GM12878 (cell line): Measurements from ENCODE around the gene HOTAIR. TPM values are rescaled to one million over a fixed set of nuclear protein-coding genes. Genes with fewer than 3 reads are reported as not detected.

Source experiments
- ATAC-seq: fragments of 200-7000 bp; cut with Tn5 transposase; 3 replicates; pipeline ENCODE4 v1.9.1; 2020; ENCODE audit warnings: mild to moderate bottlenecking, moderate library complexity
- BruUV-seq: library from RNA; stranded (reverse); fragments of 400-500 nt; replicated peaks from 2 replicates; lab custom pipeline; 2021; lab: Mats Ljungman, UMichigan
- CTCF ChIA-PET: fragments of 300-600 bp; sonication (Branson Sonifier 250); formaldehyde crosslinking; extraction: SDS; loops from one replicate; lab custom pipeline; 2021; ENCODE audit warnings: inconsistent platforms; lab: Yijun Ruan, JAX
- POLR2A ChIA-PET: fragments of 350-600 bp; formaldehyde crosslinking; extraction: SDS; loops from one replicate; lab custom pipeline; 2021; ENCODE audit warnings: inconsistent platforms; lab: Charles Lee
- RAD21 ChIA-PET: fragments of 300-600 bp; sonication (Branson Sonifier 250); formaldehyde crosslinking; loops from one replicate; lab custom pipeline; 2023; ENCODE audit warnings: antibody characterized with exemption; ENCODE audit not compliant: unreplicated experiment; lab: Charles Lee
- SMC1A ChIA-PET: fragments of 300-600 bp; sonication (Branson Sonifier 250); formaldehyde crosslinking; loops from one replicate; lab custom pipeline; 2023; ENCODE audit not compliant: unreplicated experiment, uncharacterized antibody; lab: Charles Lee
- DNase-seq: peaks from one replicate; pipeline ENCODE4 v3.0.0-alpha.2; 2011; ENCODE audit warnings: low read depth, low spot score
- FAIRE-seq: peaks from 3 replicates; lab custom pipeline; 2011; peaks lifted over from hg19 to GRCh38; lab: Jason Lieb, UNC
- H2AFZ ChIP-seq: 2 replicates; pipeline ENCODE4 v1.6.0; 2011; ENCODE audit warnings: low read depth, low read length, control low read depth; ENCODE audit not compliant: control insufficient read depth
- H3K27ac ChIP-seq: 2 replicates; pipeline ENCODE4 v1.5.1; 2011; ENCODE audit warnings: control low read depth; ENCODE audit not compliant: control insufficient read depth, insufficient read depth
- H3K27me3 ChIP-seq, 2 experiments: replicated peaks in 1 of 2; 2 replicates each; pipeline versions ENCODE4 v1.6.0 to v1.6.1; 2011; ENCODE audit warnings: low read length in 1 of 2; ENCODE audit not compliant: control insufficient read depth in 2 of 2, insufficient read depth in 2 of 2
- H3K36me3 ChIP-seq, 2 experiments: 2 replicates each; pipeline ENCODE4 v1.5.1; 2011; ENCODE audit warnings: low read length in 1 of 2; ENCODE audit not compliant: control insufficient read depth in 2 of 2, insufficient read depth in 2 of 2
- H3K4me1 ChIP-seq: 2 replicates; pipeline ENCODE4 v1.6.1; 2011; ENCODE audit warnings: mild to moderate bottlenecking, low read length, moderate library complexity, mixed read lengths; ENCODE audit not compliant: control insufficient read depth, insufficient read depth
- H3K4me2 ChIP-seq: 2 replicates; pipeline ENCODE4 v1.6.0; 2011; ENCODE audit warnings: control low read depth; ENCODE audit not compliant: control insufficient read depth, insufficient read depth
- H3K4me3 ChIP-seq: fragments of 200-600 bp; sonication (generic); 2 replicates; pipeline ENCODE4 v1.5.1; 2016
- H3K79me2 ChIP-seq: 2 replicates; pipeline ENCODE4 v1.6.0; 2011; ENCODE audit warnings: low read length; ENCODE audit not compliant: control insufficient read depth, insufficient read depth
- H3K9ac ChIP-seq: 2 replicates; pipeline ENCODE4 v1.8.0; 2011; ENCODE audit warnings: low read length, control low read depth, mixed read lengths; ENCODE audit not compliant: control insufficient read depth, insufficient read depth
- H3K9me3 ChIP-seq: replicated peaks from 3 replicates; pipeline ENCODE4 v1.5.1; 2011; ENCODE audit warnings: mild to moderate bottlenecking, low read length; ENCODE audit not compliant: control insufficient read depth, insufficient read depth
- H4K20me1 ChIP-seq: 2 replicates; pipeline ENCODE4 v1.6.0; 2011; ENCODE audit not compliant: control insufficient read depth, insufficient read depth
- ATF7 ChIP-seq: fragments of 450-650 bp; IDR thresholded peaks from 2 replicates; pipeline ENCODE4 v1.6.1; 2016; ENCODE audit warnings: low read depth, mild to moderate bottlenecking
- CBFB ChIP-seq: IDR thresholded peaks from 2 replicates; pipeline ENCODE4 v1.6.1; 2016; ENCODE audit warnings: antibody characterized with exemption, low read depth
- FOS ChIP-seq: IDR thresholded peaks from 3 replicates; pipeline ENCODE4 v1.6.1; 2011; ENCODE audit warnings: borderline replicate concordance; ENCODE audit not compliant: insufficient read length; ENCODE audit errors: extremely low read depth
- IKZF1 ChIP-seq: fragments of 450-650 bp; conservative IDR thresholded peaks from 2 replicates; pipeline ENCODE4 v1.6.1; 2017; ENCODE audit warnings: antibody characterized with exemption, mild to moderate bottlenecking
- IRF4 ChIP-seq: IDR thresholded peaks from 2 replicates; pipeline ENCODE4 v1.6.1; 2011; ENCODE audit warnings: low read depth, low read length
- MTA3 ChIP-seq: IDR thresholded peaks from 2 replicates; pipeline ENCODE4 v1.6.1; 2012; ENCODE audit warnings: low read length, inconsistent platforms, borderline replicate concordance
- POLR2AphosphoS5 ChIP-seq: IDR thresholded peaks from 2 replicates; pipeline ENCODE4 v1.6.1; 2011; ENCODE audit warnings: mild to moderate bottlenecking, low read length, inconsistent platforms
- RFX5 ChIP-seq: IDR thresholded peaks from 2 replicates; pipeline ENCODE4 v1.6.1; 2011; ENCODE audit warnings: low read depth, low read length, improper control_type of control experiment
- SMC3 ChIP-seq: IDR thresholded peaks from 2 replicates; pipeline ENCODE4 v1.6.1; 2011; ENCODE audit warnings: low read length, improper control_type of control experiment, borderline replicate concordance
- STAT3 ChIP-seq: IDR thresholded peaks from 2 replicates; pipeline ENCODE4 v1.6.1; 2011; ENCODE audit warnings: low read depth, low read length, improper control_type of control experiment
- TARDBP ChIP-seq: IDR thresholded peaks from 2 replicates; pipeline ENCODE4 v1.6.1; 2016; ENCODE audit warnings: borderline replicate concordance
- ZNF24 ChIP-seq: fragments of 450-650 bp; IDR thresholded peaks from 2 replicates; pipeline ENCODE4 v1.6.1; 2017; ENCODE audit warnings: antibody characterized with exemption, mild to moderate bottlenecking
- WGBS: methylation state at CpG from one replicate; pipeline ENCODE4 v1.1.6; 2016; ENCODE audit warnings: low lambda C conversion rate; ENCODE audit not compliant: insufficient replicate concordance, insufficient coverage; ENCODE audit errors: missing lambda C conversion rate; 5-methylcytosine and 5-hydroxymethylcytosine counted together
- in situ Hi-C: fragments of 300-500 bp; cut with MboI; formaldehyde crosslinking; loops from 9 replicates; pipeline ENCODE4 v1.14.3; 2018; ENCODE audit warnings: mixed read lengths
- intact Hi-C: fragments of 100-400 bp; cut with micrococcal nuclease; formaldehyde crosslinking; loops from one replicate; pipeline ENCODE4 v1.14.2; 2022; ENCODE audit not compliant: unreplicated experiment
- polyA plus RNA-seq, 11 experiments: library from polyadenylated mRNA; depleted of rRNA in 4 of 11; unstranded in 6 of 11; stranded (reverse) in 5 of 11; fragments of >200 nt; fragmentation: Nextera tagmentation in 4 of 11; fragmentation: Illumina TruSeq in 1 of 11; extraction: Ambion mirVana in 4 of 11; extraction: Trizol in 1 of 11; gene quantifications; 1 replicate in 1 of 11; 2 replicates in 10 of 11; pipeline versions ENCODE4 v1.2.1 to v1.2.3, GENCODE V29; 2011 to 2016; ENCODE audit warnings: inconsistent platforms in 2 of 11, missing spikeins in 2 of 11, low read depth in 1 of 11
- total RNA-seq, 4 experiments: library from RNA; depleted of rRNA in 3 of 4; stranded (reverse); fragments of >200 nt in 3 of 4; fragmentation: Illumina TruSeq in 1 of 4; extraction: Trizol in 1 of 4; gene quantifications; 2 replicates each; pipeline versions ENCODE4 v1.2.1 to v1.2.3, GENCODE V29; 2013 to 2021
- TF ChIP-seq, protein P1 (sequence below): fragments of 450-650 bp; IDR thresholded peaks from 2 replicates; pipeline ENCODE4 v1.6.1; 2017; ENCODE audit warnings: low read depth, mild to moderate bottlenecking, moderate library complexity
- TF ChIP-seq, protein P2 (sequence below): fragments of 450-650 bp; formaldehyde crosslinking; IDR thresholded peaks from 2 replicates; pipeline ENCODE4 v1.5.0; 2022; ENCODE audit warnings: mild to moderate bottlenecking, missing genetic modification characterization
- TF ChIP-seq, protein P3 (sequence below): fragments of 450-650 bp; IDR thresholded peaks from 2 replicates; pipeline ENCODE4 v1.6.1; 2016; ENCODE audit warnings: mild to moderate bottlenecking

The HOTAIR gene
- total and polyA plus RNA-seq, 10 of the 15 experiments (the other 5 are each of a cell fraction or from before 2014, with no cell fraction given), result not detected

DNA sequence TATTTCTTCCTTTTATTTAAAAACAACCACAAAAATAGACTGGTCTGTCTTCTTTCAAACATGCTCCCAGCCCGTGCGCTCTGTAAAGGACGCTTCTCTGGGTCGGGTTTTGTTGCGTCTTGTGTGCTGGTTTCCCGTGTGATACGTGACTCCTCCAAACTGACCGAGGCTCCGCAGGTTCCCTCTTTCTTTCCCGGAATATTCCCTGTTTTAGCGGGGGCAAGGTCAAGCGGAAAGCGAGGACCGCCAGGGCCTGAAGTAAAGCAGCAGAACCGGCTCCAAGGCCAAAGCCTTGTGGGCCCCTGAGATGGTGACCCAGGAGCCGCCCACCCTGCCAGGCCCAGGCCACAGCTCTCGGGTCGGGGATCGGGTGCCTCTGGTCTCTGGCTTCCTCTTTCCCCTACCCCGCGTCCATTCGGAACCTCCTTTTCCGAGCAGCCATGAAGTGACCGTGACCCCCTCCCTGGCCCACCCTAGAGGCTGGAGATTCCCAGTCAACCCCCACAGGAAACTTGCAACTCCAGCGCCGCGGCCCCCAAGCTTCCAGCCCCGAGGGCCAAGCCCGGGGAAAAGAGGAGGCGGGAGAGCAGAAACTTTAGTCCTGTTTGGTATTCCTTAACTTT, 9.3 kb upstream of the HOTAIR start:
- H3K4me3 ChIP-seq, result no peak overlapping the region
- no peaks in the 10 kb centered on the region for H3K79me2 ChIP-seq
- ChIA-PET SMC1A (interaction anchor here (1.2 to 1.6 kb wide), 3 partner anchors 33 to 217 kb away, joined by 3 to 6 read pairs (median 3); no protein-coding TSS in a partner anchor), CTCF (interaction anchor here (0.7 to 5.5 kb wide), 15 partner anchors 18 to 360 kb away, joined by 3 to 54 read pairs (median 4); partner anchors contain the start of genes CALCOCO1 and HOXC5), RAD21 (interaction anchor here (1.2 to 3.3 kb wide), 6 partner anchors 16 to 232 kb away, joined by 3 to 14 read pairs (median 5); partner anchors contain the start of gene HOXC9), POLR2A (no interaction called here)
- H4K20me1 ChIP-seq, result peaks cover 3% of the 10 kb centered on the region; the same call in 1 of the 2 replicates
- 23% methylated on average over 29 of the region's 30 CpGs for WGBS
- no peak for ATAC-seq
- in situ Hi-C loops (no loop called here), intact Hi-C loops (loop anchor here (2.0 to 10.0 kb wide), 3 partner anchors 189 to 279 kb away; no protein-coding TSS in a partner anchor)
- BruUV-seq, result no TSS peak
- H3K36me3 ChIP-seq, result no peaks in the 10 kb centered on the region
- H2AFZ ChIP-seq, result no peak overlapping the region
- FAIRE-seq, result no peak
- no peak overlapping the region for H3K9ac ChIP-seq
- DNase-seq, result no peak
- H3K9me3 ChIP-seq, result no peaks in the 10 kb centered on the region
- peaks cover 21% of the 10 kb centered on the region for H3K4me1 ChIP-seq
- no peak overlapping the region for H3K4me2 ChIP-seq
- H3K27me3 ChIP-seq, result peaks cover 35 to 50% of the 10 kb centered on the region in 2 experiments
- H3K27ac ChIP-seq, result no peak overlapping the region
- no peak for TF ChIP-seq IRF4
- TF ChIP-seq RFX5, result no peak
- TF ChIP-seq, protein P1, sequence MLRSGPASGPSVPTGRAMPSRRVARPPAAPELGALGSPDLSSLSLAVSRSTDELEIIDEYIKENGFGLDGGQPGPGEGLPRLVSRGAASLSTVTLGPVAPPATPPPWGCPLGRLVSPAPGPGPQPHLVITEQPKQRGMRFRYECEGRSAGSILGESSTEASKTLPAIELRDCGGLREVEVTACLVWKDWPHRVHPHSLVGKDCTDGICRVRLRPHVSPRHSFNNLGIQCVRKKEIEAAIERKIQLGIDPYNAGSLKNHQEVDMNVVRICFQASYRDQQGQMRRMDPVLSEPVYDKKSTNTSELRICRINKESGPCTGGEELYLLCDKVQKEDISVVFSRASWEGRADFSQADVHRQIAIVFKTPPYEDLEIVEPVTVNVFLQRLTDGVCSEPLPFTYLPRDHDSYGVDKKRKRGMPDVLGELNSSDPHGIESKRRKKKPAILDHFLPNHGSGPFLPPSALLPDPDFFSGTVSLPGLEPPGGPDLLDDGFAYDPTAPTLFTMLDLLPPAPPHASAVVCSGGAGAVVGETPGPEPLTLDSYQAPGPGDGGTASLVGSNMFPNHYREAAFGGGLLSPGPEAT, result no peak
- no peak for TF ChIP-seq CBFB
- TF ChIP-seq FOS, result no peak
- no peak for TF ChIP-seq MTA3
- no peak for TF ChIP-seq STAT3
- no peak for TF ChIP-seq TARDBP
- no peak for TF ChIP-seq POLR2AphosphoS5
- TF ChIP-seq, protein P2, sequence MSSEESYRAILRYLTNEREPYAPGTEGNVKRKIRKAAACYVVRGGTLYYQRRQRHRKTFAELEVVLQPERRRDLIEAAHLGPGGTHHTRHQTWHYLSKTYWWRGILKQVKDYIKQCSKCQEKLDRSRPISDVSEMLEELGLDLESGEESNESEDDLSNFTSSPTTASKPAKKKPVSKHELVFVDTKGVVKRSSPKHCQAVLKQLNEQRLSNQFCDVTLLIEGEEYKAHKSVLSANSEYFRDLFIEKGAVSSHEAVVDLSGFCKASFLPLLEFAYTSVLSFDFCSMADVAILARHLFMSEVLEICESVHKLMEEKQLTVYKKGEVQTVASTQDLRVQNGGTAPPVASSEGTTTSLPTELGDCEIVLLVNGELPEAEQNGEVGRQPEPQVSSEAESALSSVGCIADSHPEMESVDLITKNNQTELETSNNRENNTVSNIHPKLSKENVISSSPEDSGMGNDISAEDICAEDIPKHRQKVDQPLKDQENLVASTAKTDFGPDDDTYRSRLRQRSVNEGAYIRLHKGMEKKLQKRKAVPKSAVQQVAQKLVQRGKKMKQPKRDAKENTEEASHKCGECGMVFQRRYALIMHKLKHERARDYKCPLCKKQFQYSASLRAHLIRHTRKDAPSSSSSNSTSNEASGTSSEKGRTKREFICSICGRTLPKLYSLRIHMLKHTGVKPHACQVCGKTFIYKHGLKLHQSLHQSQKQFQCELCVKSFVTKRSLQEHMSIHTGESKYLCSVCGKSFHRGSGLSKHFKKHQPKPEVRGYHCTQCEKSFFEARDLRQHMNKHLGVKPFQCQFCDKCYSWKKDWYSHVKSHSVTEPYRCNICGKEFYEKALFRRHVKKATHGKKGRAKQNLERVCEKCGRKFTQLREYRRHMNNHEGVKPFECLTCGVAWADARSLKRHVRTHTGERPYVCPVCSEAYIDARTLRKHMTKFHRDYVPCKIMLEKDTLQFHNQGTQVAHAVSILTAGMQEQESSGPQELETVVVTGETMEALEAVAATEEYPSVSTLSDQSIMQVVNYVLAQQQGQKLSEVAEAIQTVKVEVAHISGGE (CRISPR knock-in tag), result no peak
- TF ChIP-seq, protein P3, sequence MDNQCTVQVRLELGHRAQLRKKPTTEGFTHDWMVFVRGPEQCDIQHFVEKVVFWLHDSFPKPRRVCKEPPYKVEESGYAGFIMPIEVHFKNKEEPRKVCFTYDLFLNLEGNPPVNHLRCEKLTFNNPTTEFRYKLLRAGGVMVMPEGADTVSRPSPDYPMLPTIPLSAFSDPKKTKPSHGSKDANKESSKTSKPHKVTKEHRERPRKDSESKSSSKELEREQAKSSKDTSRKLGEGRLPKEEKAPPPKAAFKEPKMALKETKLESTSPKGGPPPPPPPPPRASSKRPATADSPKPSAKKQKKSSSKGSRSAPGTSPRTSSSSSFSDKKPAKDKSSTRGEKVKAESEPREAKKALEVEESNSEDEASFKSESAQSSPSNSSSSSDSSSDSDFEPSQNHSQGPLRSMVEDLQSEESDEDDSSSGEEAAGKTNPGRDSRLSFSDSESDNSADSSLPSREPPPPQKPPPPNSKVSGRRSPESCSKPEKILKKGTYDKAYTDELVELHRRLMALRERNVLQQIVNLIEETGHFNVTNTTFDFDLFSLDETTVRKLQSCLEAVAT, result no peak
- no peak for TF ChIP-seq ATF7
- TF ChIP-seq SMC3, result no peak
- TF ChIP-seq IKZF1, result no peak
- no peak for TF ChIP-seq ZNF24
